ENCODE data around the gene ZBTB48. TPM values are rescaled to one million over a fixed set of nuclear protein-coding genes. Genes with fewer than 3 reads are reported as not detected.

The ZBTB48 gene
- total RNA-seq, 2 donors from 2014 or later: 28.2 to 31.0 TPM

- Histone ChIP-seq H3K36me3 (ENCODE audit: control insufficient read depth, insufficient read depth, low read length) (no peaks in the 10 kb centered on the region), H3K27ac (ENCODE audit: low read depth, low read length) (no peak overlapping the region), H3K4me3 (ENCODE audit: low read length) (no peak overlapping the region), H3K27me3 (ENCODE audit: control insufficient read depth, insufficient read depth, low read length, poor library complexity, severe bottlenecking) (peaks cover 14% of the 10 kb centered on the region), H3K9ac (ENCODE audit: extremely low read depth, low read length, poor library complexity, severe bottlenecking) (no peak overlapping the region), H3K9me3 (ENCODE audit: control insufficient read depth, low read length) (no peaks in the 10 kb centered on the region), H3K4me1 (ENCODE audit: control insufficient read depth, insufficient read depth, low read length) (no peaks in the 10 kb centered on the region)
- Mint-ChIP-seq H3K4me1 (no peaks in the 10 kb centered on the region), H3K36me3 (ENCODE audit: low read depth) (peaks cover 2% of the 10 kb centered on the region), H3K4me3 (no peak overlapping the region), H3K27me3 (ENCODE audit: insufficient read depth) (peaks cover 8% of the 10 kb centered on the region), H3K27ac (no peak overlapping the region), H3K9me3 (peaks cover 9% of the 10 kb centered on the region)
- DNase-seq: no peak
- 72 to 84% methylated on average over 5 to 9 of the region's 9 CpGs for WGBS, 2 experiments (ENCODE audit: insufficient coverage in 1 of 2, insufficient read length in 1 of 2)
- no peak for TF ChIP-seq CTCF (conservative IDR thresholded peaks at IDR 0.05)
Observed at GRCh38 chr1:6560267-6560666, 19.5 kb upstream of the ZBTB48 start.

GRCh38 chr1:6569033-6569432 is 10.8 kb upstream of the ZBTB48 start:
- no peaks in the 10 kb centered on the region for H3K4me1 Mint-ChIP-seq
- Histone ChIP-seq H3K9me3 (ENCODE audit: control insufficient read depth, low read length) (no peaks in the 10 kb centered on the region), H3K27ac (ENCODE audit: low read depth, low read length) (no peak overlapping the region), H3K9ac (ENCODE audit: extremely low read depth, low read length, poor library complexity, severe bottlenecking) (no peak overlapping the region), H3K36me3 (ENCODE audit: control insufficient read depth, insufficient read depth, low read length) (no peaks in the 10 kb centered on the region), H3K27me3 (ENCODE audit: control insufficient read depth, insufficient read depth, low read length, poor library complexity, severe bottlenecking) (peaks cover 50% of the 10 kb centered on the region), H3K4me3 (ENCODE audit: low read length) (no peak overlapping the region), H3K4me1 (ENCODE audit: control insufficient read depth, insufficient read depth, low read length) (no peaks in the 10 kb centered on the region)
- peaks cover 47% of the 10 kb centered on the region for H3K27me3 Mint-ChIP-seq (ENCODE audit: insufficient read depth)
- no peaks in the 10 kb centered on the region for H3K36me3 Mint-ChIP-seq (ENCODE audit: low read depth)
- DNase-seq: no peak
- TF ChIP-seq CTCF (conservative IDR thresholded peaks at IDR 0.05): no peak
- H3K9me3 Mint-ChIP-seq: no peaks in the 10 kb centered on the region
- no peak overlapping the region for H3K4me3 Mint-ChIP-seq
- no peak overlapping the region for H3K27ac Mint-ChIP-seq
- WGBS, 2 experiments (ENCODE audit: insufficient coverage in 1 of 2, insufficient read length in 1 of 2): 93 to 94% methylated on average over 9 to 11 of the region's 11 CpGs

- Histone ChIP-seq H3K27me3 (ENCODE audit: control insufficient read depth, insufficient read depth, low read length, poor library complexity, severe bottlenecking) (peaks cover 39% of the 10 kb centered on the region), H3K4me1 (ENCODE audit: control insufficient read depth, insufficient read depth, low read length) (no peaks in the 10 kb centered on the region), H3K9me3 (ENCODE audit: control insufficient read depth, low read length) (no peaks in the 10 kb centered on the region), H3K36me3 (ENCODE audit: control insufficient read depth, insufficient read depth, low read length) (no peaks in the 10 kb centered on the region), H3K27ac (ENCODE audit: low read depth, low read length) (no peak overlapping the region), H3K9ac (ENCODE audit: extremely low read depth, low read length, poor library complexity, severe bottlenecking) (no peak overlapping the region), H3K4me3 (ENCODE audit: low read length) (no peak overlapping the region)
- no peak overlapping the region for H3K4me3 Mint-ChIP-seq
- DNase-seq: no peak
- TF ChIP-seq CTCF (conservative IDR thresholded peaks at IDR 0.05): no peak
- H3K36me3 Mint-ChIP-seq (ENCODE audit: low read depth): no peaks in the 10 kb centered on the region
- H3K27me3 Mint-ChIP-seq (ENCODE audit: insufficient read depth): peaks cover 47% of the 10 kb centered on the region
- H3K9me3 Mint-ChIP-seq: no peaks in the 10 kb centered on the region
- no peaks in the 10 kb centered on the region for H3K4me1 Mint-ChIP-seq
- WGBS, 2 experiments (ENCODE audit: insufficient coverage in 1 of 2, insufficient read length in 1 of 2): 83 to 89% methylated on average over 2 to 3 of the region's 3 CpGs
- H3K27ac Mint-ChIP-seq: no peak overlapping the region
Observed at GRCh38 chr1:6570100-6570499, 9.7 kb upstream of the ZBTB48 start.

Measured in endodermal cell (in vitro differentiated cells).